Endothelial cell of umbilical vein (primary cell): ENCODE results near the gene SH3GLB2.

Experiments
- POLR2A ChIP-seq: IDR thresholded peaks from 2 replicates; pipeline ENCODE4 v1.6.1; 2012; ENCODE audit warnings: low read depth, mild to moderate bottlenecking, control low read depth, low read length
- TF ChIP-seq, protein P1 (sequence below): IDR thresholded peaks from 2 replicates; pipeline ENCODE4 v1.6.1; 2011; ENCODE audit not compliant: insufficient read depth, insufficient read length

DNA sequence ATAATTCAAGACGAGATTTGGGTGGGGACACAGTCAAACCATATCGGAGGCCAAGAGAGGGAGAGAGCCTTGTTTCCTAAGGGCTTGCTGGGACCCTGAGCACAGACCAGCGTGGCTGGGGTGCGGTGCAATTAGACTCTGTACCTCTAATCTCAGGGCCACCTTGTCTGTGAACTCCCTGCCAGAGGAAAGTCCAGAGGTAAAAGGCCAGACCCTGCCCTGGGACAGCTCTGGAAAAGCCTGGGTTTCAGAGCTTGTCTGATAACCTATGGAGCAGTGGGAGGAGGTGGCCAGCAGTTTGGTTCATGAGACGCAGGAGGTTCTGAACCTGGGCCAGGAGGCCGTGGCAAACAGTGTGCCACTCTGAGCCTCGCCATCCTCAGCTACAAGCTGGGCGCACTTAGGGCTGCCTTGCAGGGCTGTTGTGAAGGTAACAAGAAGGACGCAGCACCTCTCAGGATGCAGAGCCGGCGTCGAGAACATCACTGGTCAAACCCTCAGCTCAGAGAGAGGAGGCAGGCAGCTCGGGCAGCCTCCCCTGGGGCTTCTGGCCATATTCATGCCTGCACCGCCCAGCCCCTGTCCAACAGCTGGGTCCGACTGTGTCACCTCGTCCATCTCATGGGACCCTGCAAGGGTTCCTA is 48.0 kb upstream of the SH3GLB2 start:
- no peak for TF ChIP-seq POLR2A
- TF ChIP-seq, protein P1, sequence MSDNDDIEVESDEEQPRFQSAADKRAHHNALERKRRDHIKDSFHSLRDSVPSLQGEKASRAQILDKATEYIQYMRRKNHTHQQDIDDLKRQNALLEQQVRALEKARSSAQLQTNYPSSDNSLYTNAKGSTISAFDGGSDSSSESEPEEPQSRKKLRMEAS, result no peak
